GM12892 (cell line): ENCODE data around the gene NLRP13.

Experiments used
- POLR2A ChIP-seq: IDR thresholded peaks from 2 replicates; pipeline ENCODE4 v1.6.1; 2011; ENCODE audit warnings: low read depth, low read length, control low read depth
- POLR2AphosphoS5 ChIP-seq: IDR thresholded peaks from 2 replicates; pipeline ENCODE4 v1.6.1; 2011; ENCODE audit warnings: low read depth, low read length, control low read depth
- TAF1 ChIP-seq: IDR thresholded peaks from 2 replicates; pipeline ENCODE4 v1.6.1; 2011; ENCODE audit warnings: low read depth, mild to moderate bottlenecking, control low read depth, low read length, borderline replicate concordance

DNA sequence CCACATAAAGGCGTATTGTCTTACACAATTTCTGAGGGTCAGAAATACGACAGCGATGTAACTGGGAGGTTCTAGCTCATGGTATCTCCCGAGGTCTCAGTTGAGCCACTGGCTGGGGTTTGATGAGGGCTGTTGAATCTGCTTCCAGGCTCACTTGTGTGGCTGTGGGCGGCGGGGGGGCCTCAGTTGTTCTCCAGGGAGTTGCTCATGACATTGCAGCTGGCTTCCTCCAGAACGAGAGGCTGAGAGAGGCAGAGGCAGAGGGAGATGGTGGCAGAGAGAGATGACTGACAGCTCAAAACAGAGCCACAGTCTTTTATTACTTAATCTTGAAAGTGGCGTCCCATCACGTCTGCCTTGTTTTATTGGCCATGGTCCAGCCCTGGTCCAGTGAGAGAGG lies 48.3 kb upstream of the NLRP13 start:
- TF ChIP-seq POLR2A (no peak), POLR2AphosphoS5 (no peak), TAF1 (no peak)
